HG03135 (cell line): ENCODE data around the gene TMC4.
"Not testable (repeated sequence)": the region's sequence is repeated elsewhere in the genome, so short reads cannot be mapped to it uniquely, and the experiment has no call there.

ENCODE experiments used
- ATAC-seq: cut with Tn5 transposase; IDR thresholded peaks from one replicate; pipeline ENCODE4 v1.9.1; 2021; ENCODE audit warnings: mild to moderate bottlenecking, moderate library complexity; ENCODE audit not compliant: unreplicated experiment

Gene TMC4, protein sequence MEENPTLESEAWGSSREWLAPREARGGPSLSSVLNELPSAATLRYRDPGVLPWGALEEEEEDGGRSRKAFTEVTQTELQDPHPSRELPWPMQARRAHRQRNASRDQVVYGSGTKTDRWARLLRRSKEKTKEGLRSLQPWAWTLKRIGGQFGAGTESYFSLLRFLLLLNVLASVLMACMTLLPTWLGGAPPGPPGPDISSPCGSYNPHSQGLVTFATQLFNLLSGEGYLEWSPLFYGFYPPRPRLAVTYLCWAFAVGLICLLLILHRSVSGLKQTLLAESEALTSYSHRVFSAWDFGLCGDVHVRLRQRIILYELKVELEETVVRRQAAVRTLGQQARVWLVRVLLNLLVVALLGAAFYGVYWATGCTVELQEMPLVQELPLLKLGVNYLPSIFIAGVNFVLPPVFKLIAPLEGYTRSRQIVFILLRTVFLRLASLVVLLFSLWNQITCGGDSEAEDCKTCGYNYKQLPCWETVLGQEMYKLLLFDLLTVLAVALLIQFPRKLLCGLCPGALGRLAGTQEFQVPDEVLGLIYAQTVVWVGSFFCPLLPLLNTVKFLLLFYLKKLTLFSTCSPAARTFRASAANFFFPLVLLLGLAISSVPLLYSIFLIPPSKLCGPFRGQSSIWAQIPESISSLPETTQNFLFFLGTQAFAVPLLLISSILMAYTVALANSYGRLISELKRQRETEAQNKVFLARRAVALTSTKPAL

GRCh38 chr19:54172471-54173358, at the start of gene TMC4:
Gene TMC4 (minus strand): TSS chr19:54173160. CDS start chr19:54173117, 43 bp downstream.
- ATAC-seq = no peak

GRCh38 chr19:54221947-54222346, 49.0 kb upstream of the TMC4 start:
- not testable (repeated sequence) for ATAC-seq

DNA sequence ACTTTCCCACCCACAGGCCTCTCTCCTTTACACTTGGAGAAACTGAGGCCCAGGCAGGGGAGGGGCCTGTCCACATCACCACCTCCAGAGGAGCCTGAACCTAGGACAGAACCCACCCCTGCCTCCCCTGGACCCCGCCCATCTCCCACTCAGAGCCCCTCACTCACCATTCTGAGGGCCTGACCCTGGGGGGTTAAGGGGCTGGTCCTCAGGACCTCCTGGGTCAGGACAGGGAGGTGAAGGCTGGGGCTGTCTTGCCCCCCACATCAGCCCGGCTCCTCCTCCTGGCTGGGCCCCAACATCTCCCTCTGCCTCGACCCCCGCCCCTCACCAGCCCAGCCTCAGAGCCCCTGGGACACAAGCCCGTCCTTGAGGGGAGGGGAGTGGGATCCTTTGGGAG, 46.7 kb upstream of the TMC4 start:
- not testable (repeated sequence) for ATAC-seq

- no peak for ATAC-seq
These were observed 46.2 kb upstream of the TMC4 start for GRCh38 chr19:54218960-54219661.

DNA sequence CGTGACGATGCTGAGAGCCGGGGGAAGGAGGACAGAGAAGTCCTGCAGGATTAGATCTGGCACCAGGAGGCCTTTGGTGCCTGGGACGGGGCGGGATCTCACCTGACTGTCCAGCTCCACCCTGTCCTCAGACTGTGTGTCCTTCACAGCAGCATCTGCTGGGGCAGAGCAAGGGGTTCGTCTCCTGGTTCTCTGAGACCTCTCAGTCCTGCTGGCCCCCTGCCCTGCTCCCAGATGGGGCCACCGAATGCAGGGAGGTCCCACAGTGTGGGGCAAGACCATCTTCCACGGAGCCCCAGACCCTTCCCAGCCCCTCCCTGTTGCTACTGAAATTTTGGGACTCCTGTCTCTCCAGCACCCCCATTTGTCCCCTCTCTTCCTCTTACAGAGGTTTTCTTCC, 45.3 kb upstream of the TMC4 start:
- no peak for ATAC-seq

DNA sequence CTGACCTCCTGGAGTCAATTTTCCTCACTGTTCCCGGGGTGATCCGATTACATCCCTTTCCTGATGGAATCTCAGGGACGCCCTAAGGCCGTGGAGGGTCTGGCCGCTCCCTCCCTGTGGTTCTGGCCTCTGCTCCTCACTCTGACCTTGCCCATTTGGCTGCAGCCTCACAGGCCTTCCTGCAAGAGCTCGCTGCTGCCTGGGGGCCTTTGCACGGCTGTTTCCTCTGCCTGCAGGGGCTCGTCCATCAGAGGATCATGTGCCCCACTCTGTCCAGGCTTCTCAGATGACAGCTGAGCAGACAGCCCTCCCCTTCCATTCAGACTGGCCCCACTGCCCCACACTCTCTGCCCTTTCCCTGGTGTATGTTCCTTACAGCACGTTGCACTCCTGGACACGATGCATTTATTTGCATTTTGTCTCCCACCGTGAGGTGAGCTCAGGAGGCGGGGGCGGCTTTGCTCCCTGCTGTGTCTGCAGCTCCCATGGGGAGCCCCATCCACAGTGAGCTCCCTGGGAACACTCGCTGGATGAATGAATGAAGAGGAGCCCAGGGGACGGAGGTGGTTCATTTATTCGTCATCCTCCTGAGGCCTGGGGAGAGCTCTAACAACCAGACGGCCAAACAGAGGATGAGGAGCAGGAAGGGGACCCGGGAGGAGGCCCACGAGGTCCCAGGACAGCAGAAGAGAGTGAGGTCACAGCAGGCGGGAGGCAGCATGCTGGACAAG, 44.7 kb upstream of the TMC4 start:
- not testable (repeated sequence) for ATAC-seq

DNA sequence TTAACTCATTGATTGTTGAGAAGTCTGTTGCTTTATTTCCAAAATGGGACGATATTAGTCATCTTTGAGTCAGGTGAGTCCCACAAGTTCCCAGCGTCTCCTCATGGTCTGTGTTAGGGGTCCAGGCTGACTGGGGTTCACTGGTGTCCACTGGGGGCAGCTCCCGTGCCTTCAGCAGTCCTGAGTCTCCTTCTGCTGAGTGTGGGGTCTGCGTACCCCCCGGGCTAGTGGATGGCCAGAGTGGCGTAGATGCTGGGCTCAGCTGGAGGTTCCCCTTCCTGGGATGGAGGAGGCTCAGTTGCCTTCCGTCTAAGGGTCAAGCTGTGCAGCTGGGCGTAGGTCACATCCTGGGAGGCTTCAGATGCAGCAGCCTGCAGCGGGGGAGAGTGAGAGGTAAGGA, 43.9 kb upstream of the TMC4 start:
- no peak for ATAC-seq

DNA sequence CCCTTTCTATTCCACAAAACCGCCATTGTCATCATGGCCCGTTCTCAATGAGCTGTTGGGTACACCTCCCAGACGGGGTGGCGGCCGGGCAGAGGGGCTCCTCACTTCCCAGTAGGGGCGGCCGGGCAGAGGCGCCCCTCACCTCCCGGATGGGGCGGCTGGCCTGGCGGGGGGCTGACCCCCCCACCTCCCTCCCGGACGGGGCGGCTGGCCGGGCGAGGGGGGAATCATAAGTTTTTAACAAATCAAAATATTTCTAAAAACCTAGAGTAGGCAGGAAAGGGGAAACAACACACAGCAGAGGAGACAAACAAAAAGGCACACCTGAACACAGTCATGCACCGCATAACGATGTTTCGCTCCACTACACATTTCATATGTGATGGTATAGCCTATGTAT, 41.8 kb upstream of the TMC4 start:
- not testable (repeated sequence) for ATAC-seq

- not testable (repeated sequence) for ATAC-seq
These were observed 41.3 kb upstream of the TMC4 start for GRCh38 chr19:54214217-54214616.

DNA sequence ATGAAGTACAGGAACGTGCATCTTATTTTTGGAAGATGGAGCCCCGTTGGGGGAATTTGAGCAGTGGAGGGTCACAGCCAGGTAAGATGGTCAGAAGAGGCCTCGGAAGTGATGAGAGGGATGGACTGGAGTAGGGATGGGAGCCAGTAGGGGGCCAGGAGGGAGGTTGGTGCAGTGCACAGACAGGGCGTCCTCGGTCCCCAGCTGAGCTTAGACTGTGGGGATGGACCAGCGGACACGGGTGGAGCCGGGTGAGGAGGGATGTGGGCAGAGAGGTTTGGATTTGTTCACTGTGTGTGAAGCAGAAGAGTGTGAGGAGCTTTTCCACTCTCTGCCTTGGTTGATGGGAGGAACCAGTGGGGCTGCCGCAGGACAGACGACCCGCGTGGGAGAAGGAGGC, 38.3 kb upstream of the TMC4 start:
- no peak for ATAC-seq

DNA sequence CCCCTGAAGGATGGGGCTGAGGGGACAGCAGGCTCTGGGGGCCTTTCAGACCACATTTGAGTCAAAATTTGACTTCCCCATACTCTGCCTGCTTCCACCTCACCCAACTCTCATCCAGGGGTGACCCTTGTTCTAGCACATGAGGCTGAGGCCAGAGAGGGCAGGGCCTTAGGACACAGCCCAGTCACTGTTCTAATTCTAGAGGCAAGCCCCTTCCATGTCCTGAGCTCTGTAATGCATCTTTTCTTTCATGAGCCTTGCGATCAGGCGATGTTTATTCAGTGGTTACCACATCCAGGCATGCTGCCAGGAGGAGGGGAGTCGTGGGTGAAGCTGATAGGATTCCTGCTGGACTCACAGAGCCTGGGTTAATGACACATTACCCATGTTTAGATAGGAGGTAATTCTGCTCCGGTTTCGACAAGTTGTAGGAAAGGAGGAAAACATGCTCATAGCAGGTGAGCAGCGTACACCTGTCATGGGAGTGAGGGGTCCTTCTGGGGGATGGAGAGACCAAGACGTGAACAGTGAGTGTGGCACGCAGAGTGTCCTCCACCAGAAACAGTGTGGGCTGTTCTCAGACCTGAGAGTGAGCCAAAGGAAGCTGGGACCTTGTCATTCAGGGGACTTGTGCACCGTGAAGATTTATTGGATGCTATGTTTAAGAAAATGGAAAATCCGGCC, 37.0 kb upstream of the TMC4 start:
- ATAC-seq = no peak

DNA sequence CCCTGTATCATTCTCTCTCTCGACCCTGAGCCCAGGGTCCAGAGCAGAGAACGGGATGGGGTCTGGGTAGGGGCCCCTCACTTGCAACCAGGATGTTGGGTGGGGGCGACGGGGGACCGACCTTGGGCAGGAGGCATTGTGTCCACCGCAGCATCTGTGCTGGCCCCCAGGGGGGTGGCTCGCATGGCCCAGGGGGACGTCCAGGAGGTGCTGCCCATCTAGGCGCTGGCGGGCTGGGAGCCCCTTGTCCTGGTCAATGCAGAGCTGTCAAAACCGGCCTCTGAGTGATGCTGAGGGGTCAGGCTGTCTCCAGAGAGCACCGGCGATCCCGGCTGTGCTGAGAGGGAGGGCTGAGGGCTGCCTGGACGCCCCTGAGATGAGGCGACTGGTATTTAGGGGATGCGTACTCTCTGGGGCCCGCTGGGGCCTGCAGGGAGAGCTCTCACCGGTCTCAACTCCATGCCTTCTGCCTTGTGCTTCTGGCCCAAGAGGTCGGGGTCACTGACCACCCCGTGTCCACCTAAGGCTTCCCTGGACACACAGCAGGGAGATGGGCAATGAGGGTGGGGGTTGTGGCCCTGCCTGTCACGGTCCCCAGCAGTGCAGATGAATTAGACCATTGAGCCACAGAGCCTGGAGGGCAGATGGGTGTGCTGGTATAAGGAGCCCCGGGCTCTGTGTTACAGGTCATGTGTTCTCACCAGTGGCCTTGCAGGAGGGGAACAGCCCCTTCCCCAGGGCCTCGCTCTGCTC, 36.3 kb upstream of the TMC4 start:
- ATAC-seq = no peak

- ATAC-seq = no peak
These were observed 35.8 kb upstream of the TMC4 start for GRCh38 chr19:54208784-54209057.

DNA sequence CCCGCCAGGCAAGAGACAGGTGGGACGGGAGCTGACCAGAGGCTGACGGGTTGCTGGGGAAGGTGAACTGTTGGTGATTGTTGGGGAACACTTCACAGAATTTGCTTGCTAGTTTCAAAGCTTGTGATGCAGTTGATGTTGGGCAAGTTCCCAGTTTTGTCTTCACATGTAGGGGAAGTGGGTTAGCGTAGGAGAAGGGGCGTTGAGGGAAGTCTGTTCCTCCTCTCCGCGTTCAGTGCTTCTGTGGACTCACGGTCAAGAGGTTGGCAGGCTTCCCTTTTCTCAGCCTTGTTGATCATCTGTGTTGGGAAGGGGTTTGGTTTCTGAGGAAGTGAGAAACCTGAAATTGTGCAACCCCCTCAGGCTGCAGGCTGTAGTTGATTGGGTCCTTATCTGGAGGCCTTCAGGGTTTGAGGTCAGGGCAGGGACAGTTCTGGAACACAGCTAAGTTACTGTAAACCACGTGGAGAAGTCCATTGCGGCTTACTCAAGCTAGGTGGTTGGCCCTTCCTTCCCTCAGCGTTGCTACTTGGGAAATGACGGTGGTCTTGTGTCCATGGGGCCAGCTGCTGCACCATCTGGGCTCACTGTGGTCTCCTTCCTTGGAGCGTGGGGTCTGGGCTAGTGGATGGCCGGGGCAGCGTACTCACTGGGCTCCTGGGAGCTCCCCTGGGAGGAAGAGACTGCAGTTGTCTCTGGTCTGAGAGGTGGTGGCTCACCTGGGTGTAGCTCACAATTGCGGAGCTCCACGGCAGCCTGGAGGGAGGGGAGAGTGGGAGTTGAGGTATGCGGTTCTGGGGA, 35.2 kb upstream of the TMC4 start:
- no peak for ATAC-seq

DNA sequence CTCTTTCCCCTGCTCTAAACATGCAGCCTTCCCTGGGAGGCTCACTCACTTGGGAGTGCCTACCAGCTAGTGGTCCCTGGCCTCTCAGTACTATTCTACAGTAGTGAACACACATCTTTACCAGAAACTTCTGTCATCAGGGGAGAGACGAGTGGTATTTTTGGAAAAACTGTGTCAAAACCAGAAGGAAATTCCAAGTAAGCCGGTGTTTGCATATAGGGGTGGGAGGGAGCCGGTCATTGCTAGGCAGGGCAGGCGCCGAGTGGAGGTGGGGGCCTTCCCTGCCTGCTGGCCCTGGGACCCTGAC, 34.7 kb upstream of the TMC4 start:
- ATAC-seq = no peak

GRCh38 chr19:54207193-54207592, 34.2 kb upstream of the TMC4 start:
- not testable (repeated sequence) for ATAC-seq

DNA sequence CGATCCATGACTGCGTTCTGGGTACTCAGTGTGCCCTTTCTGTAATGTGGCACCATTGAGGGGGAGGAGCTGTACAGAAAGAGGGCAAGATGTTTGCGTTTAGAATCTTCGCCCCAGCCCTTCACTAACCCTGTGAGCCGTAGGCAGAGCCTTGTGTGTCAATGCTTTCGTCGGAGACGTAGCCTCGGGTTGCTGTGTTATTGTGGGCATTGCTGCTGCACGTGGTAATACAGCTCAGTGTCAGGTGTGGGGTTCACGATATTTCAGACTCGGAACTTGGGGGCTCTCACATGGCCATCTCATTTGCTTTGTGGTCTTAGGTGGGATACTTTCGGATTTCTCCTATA, 33.8 kb upstream of the TMC4 start:
- ATAC-seq = no peak

DNA sequence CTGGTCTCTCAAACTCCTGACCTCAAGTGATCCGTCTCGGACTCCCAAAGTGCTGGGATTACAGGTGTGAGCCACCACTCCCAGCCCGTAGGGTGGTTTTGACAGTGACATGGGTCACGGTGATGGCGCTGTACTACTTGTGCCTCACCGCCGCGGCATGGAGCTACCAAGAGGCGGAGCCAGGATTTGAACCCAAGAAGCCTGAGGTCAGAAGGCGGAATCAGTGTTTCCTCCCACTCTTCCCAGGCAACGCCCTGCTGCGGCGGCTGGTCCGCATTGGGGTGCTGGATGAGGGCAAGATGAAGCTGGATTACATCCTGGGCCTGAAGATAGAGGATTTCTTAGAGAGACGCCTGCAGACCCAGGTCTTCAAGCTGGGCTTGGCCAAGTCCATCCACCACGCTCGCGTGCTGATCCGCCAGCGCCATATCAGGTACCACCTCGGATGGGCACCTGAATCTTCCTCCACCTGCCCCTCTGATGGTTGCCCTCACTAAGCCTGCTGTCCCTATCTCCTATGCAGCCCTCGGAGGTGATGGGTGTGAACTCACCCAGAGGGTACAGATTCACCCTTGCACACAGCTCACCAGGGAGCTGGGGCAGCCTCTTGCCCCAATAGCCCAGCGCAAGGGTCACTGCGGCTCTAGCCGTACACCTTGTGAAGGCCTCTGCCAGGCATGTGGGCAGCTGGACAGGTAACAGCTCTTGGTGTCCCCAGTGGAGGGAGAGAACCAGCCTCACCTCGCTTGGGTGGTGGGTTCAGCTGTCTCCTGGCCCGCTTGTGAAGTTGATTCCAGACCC, 33.3 kb upstream of the TMC4 start:
- ATAC-seq = no peak
